GM21737 (cell line): ENCODE results near the gene OR6N1.
A peak's percentile ranks its signal among the peaks of the same experiment; 100 is the strongest.

Experiments used
- ATAC-seq: cut with Tn5 transposase; IDR thresholded peaks from one replicate; pipeline ENCODE4 v1.9.1; 2021; ENCODE audit warnings: mild to moderate bottlenecking, moderate library complexity; ENCODE audit not compliant: unreplicated experiment

Gene OR6N1, protein sequence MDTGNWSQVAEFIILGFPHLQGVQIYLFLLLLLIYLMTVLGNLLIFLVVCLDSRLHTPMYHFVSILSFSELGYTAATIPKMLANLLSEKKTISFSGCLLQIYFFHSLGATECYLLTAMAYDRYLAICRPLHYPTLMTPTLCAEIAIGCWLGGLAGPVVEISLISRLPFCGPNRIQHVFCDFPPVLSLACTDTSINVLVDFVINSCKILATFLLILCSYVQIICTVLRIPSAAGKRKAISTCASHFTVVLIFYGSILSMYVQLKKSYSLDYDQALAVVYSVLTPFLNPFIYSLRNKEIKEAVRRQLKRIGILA

DNA sequence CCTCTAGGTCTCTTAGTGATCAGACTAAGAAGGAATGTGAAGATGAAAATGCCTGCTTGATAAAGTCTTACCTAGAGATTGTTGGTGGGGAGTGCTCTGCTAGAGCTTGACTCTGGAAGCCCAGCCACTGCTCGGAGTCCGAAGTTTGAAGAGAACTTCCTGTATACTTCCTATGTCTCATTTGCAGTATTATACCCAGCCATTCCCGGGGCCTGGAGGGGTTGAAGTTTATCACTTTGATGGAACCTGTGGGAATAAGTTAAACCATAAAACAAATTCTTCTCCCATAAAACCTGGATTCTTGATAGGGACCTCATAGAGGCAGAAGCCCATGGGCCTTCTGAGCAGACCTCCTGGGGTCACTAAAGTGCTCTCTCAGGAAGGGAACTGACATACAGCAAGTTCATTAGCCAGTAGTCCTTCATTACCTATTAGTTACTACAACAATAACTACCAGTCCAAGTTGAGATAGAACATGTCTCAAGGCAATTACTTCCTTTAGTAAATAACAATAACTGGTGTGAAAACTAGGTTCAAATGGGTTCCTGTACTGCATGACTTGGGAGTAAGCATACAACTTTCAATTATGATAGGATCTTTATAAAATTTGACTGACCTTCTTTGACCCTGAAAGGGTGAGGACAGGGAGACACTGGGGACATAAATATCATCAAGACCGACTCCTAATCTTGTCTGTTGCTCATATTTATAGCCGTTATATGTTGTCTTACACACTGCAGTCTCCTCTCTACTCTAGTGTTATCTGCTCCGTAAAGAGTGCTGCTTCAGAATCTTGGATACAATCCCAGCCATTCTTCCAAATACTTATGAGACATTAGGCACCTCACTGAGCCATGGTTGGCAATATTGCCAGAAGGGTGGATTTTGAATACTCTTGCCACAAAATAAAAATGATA, at the start of gene OR6N1:
TSS of gene OR6N1 (minus strand) at position 246 of the 917 bp plus-strand sequence. CDS start 5,513 bp downstream, outside the sequence.
- ATAC-seq: no peak

DNA sequence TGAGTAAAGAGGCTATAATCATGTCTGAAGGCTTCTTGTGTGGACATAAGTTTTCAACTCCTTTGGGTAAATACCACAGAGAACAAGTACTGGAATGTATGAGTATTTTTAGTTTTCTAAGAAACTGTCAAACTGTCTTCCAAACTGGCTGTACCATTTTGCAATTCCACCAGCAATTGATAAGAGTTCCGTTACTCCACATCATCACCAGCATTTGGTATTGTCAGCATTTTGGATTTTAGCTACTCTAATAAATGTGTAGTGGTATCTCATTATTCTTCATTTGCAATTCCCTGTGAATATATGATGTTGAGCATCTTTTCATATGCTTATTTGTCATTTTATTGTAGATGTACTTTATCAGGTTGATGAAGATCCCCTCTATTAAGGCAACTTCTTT, 49.7 kb upstream of the OR6N1 start:
- ATAC-seq: no peak

DNA sequence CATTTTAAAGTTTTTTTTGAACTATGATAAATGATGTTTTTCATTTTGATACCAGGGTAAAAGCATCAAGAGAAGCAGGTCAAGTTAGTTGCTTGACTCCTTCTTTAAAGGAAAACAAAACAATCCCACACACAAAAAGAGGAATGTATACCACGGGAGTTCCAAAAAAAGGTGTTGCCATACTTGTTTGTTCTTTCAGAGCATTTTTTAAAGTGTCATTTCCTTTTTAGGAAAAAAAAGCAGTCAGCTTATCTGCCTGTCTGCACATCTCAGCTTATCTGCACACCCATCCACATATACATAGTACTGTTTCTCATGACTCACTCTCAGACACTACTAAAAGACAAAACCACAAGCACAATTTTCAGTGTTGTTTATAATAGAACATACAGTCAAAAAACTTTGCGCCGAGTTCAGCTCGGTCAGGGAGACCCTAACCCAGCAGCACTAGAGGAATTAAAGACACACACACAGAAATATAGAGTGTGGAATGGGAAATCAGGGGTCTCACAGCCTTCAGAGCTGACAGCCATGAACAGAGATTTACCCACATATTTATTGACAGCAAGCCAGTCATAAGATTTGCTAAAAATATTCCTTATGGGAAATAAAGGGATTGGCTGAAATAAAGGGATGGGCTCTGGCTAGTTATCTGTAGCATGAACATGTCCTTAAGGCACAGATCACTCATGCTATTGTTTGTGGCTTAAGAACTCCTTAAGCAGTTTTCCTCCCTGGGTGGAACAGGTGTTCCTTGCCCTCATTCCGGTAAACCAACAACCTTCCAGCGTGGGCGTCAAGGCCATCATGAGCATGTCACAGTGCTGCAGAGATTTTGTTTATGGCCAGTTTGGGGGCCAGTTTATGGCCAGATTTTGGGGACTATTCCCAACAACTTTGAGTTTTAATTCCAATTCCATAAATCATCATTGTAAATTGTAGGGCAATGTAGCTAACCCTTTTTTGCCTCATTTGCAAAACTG, 47.8 kb upstream of the OR6N1 start:
- peak; percentile 92 for ATAC-seq

DNA sequence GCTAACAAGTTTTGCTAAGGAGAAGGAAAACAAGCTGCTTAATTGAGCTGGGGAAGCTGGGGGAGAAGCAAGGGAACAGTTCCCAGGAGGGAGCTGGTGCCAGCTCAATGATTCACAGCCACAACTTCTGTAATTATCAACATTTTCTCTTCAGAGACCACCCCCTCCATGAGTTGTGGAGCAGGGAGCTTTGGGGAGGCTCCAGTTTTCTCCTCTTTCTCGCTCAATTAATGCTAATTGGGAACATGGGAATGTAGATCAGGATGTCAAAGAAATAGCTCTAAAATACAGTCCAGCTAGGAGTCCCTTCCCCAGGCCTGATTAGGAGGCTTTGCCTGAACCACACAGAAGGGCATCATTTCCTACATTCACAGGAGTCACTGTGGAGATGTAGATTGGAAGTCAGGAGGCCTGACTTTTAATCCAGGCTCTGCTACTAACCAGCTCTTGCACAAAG, 47.0 kb upstream of the OR6N1 start:
- no peak for ATAC-seq

DNA sequence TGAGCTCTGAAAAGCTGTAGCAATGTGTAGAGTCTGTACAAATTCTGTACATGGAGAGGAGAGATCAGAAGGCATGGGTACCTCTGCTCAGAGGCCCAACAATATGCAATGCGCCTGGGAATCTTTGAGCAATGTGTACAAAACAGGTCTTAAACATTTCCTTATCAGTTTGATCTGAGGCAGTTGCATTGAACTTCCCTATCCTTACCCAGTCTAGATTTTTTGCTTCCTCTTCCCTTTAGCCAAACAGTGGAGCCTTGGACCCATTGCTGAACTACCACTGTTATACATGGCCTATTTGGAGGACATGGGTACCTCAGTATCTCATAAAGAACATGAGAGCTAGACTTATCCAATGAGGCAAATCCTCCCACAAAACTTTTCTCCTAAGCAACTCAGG, 46.6 kb upstream of the OR6N1 start:
- no peak for ATAC-seq

DNA sequence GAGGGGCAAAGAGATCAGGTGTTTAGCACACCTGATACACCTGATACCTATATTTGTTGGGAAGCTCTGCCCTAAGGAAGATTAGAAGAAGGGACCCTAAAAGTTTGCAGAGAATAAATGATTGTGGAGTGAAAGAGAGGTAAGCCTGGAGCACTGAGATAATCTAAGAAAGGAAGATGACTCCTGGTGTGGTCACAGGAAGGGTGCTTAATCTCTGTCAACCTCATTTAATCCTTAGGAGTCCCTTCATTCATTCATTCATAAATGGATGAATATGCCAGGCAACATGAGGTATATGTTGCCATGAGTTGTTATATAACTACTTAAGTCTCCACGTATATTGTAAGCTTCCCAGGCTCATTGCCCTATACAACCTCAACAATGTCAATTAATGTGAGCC, 43.0 kb upstream of the OR6N1 start:
- no peak for ATAC-seq

DNA sequence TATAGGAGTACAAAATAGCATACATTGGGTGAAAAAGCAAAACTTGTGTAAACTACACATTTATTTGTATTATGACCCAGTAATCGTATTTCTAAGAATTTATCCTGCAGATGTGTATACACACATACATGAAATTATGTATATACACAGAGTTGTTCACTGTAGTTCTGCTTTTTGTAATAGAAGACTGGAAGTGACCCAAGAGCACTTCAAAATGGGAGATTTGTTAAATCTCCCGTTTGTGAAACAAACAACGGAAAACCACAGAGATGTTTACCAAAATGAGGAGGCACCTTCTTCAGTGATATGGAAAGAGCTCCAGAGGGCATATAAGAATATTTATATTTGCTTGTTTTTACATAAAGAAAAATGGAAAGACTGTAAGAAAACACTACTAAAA, 41.2 kb upstream of the OR6N1 start:
- no peak for ATAC-seq

DNA sequence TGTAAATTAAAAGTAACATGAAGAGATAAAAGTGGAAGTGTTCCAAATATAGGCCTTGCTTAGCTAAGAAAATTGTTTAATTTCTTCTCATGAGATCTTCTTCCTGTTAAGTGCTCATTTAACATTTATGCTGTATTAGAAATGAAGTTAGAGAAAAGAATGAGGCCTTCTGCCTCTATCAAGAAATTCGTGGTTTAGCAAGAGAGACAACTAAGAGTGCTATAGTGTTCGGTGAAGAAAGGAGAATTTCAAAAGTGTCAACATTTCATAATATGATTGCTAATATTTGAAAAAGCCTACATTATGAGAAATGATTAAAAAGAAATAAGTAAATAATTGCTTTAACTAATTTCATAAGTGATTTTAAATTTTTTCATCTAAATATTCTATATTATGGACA, 40.3 kb upstream of the OR6N1 start:
- ATAC-seq: no peak

DNA sequence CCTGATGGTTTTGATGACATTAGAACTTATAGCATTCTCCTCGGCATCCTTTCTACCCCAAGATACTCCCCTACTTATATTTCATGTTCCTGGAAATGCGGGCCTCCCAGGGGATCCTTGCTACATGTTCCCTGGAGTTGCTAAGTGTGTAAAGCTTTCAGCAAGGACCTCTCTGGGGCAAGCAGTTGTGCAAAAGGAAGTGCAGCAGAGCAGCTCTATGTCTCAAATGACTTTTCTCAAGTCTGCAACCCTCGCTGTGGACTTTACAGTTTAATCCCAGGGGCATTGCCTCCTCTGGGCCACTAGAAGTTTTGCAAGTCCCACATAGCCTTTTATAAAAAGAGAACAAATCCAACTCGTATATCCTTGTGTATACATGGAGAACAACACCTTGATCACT, 38.3 kb upstream of the OR6N1 start:
- ATAC-seq: no peak

DNA sequence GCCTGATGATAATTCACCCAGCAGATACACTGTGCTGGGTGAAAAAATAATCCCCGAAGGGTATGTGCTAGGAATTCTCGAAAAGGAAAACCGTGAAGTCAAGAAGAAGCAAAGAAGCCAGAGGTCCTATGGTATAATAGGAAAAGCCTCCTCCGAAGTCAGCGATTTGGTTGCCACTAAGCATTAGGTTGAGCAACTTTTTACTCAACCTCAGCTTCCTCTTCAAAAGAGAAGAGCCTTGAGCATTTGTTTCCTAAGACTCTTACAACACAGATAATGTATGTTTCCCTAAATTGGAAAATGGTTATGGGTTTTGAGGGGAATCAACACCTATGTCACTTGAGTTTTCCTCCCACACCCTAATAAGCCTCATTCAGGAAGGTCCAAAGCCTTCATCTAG, 37.9 kb upstream of the OR6N1 start:
- ATAC-seq: no peak

DNA sequence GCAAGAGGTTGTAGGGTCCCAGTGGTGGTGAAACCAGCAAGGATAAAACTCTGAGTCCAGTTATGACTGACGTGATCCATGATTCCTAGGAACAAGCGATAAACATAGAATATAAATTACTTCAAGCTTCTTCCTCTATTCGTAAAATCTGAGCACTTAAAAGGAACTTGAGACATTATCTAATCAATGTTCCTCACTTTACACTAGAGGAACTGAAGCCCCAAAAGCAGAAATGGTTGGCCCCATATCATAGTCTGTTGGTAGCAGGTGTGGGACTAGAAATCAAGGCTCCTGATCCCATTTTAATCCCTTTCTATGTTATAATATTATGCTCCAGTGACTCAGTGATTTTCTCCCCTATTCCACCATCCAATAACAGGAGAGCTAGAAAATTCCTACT, 37.3 kb upstream of the OR6N1 start:
- ATAC-seq: no peak

DNA sequence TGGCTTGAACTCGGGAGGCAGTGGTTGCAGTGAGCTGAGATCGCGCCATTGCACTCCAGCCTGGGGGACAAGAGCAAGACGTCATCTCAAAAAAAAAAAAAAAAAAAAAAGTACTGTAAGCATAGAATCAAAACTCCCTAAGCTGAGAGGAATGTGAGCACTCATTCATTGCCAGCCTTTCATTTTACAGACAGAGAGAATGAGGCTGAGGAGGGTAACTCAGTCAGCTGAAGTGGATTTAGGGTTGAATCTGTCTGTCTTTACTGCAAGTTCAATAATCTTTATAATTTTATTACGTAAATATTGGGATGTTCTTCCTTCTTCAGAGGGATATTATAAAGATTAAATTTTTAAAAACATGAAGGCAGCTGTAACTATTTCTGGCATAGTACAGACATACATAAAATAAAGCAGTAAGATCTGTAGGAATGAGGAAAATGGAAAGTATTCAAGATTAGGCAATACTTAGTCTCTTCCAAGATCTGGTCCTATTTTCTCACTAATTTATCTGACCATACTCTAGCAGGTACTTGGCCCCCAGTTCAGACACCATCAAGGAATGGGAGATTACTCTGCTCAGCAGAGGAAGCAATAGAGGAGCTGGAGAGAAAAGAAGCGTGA, 35.0 kb upstream of the OR6N1 start:
- ATAC-seq: no peak

DNA sequence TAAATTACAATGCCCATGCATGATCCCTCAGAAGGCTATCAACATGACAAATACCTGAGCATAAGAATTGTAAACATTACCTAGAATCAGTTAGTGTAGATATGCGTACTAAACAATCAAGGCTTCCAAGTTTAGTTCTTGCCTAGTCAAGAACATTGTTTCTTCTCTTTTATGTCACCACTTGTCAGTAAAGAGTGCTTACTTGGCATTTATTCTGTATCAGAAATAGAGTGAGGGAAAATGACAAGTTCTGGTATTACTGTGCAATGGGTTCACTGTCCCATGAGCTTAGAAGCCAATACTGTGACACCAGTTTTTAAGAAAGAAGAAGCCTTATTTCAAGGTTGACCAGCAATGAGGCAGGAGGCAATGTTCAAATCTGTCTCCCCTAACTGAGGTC, 31.7 kb upstream of the OR6N1 start:
- ATAC-seq: no peak

DNA sequence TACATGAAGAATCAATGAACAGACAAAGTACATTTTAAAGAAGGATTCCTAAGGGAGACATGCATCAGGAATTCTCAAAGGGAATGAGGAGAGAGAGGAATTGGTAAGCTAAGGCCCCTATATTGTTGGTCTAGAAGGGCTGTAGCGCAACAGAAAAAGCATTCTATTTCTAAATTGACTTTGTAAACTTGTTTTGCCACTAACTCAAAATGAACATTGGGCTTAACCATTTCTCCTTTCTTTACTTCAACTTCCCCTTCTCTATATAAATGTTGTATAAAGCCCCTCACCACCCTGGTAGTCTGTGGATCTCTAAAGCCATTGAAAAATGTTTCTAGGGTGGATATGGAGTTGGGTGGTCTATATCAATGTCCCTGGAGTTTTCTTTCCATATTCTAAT, 29.4 kb upstream of the OR6N1 start:
- no peak for ATAC-seq

DNA sequence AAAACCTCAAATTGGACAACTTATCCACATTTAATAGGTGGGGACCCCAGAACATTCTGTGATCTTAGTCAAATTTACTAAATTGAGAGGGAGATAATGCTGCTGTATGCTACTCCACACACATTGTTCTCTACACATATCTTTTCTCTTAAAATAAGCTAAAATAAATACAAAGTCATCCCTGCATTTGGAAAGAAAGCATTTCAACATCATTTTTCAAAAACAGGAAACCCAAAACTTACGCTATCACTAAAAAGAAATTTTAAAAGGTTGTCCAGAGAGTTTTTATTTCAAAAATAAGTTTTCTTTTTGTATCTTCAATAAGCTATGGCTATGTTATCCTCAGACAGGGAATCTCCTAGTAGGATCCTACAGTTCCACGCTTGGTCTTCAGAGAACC, 28.5 kb upstream of the OR6N1 start:
- no peak for ATAC-seq

DNA sequence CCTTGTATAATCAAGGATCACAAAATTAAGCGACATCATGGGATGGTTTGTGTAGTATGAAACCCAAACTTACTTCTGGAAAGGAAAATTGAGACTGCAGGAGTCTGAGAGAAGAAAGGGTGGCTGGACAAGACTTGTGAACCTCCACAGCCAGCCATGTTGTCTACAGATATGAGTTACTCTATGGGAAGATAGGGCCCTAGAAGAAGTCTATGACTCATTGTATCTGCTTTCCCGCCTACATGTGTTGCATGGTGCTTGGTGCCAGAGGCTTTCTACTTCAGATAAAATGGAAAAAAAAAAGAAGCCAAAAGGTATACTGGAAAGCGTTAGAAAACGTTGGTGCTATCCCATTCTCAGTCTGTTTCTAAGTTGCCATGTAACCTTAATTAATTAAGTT, 27.7 kb upstream of the OR6N1 start:
- ATAC-seq: no peak

DNA sequence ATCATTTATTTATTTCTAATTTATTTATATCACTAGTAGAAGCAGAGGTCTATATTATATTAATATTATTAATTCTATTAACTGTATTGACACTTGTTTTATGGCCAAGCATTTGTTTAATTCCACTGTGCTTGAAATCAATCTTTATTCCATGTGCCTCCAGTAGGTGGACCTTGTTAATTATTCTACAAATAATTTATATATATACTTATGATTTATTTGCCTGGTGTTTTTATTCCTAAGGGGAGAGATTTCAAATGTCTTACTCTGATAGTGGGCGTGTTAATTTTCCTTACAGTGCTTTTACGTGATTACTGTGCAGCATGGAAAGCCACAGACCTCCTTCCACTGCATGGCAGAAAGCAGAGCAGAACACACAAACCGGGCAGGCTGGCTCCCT, 26.5 kb upstream of the OR6N1 start:
- ATAC-seq: no peak

DNA sequence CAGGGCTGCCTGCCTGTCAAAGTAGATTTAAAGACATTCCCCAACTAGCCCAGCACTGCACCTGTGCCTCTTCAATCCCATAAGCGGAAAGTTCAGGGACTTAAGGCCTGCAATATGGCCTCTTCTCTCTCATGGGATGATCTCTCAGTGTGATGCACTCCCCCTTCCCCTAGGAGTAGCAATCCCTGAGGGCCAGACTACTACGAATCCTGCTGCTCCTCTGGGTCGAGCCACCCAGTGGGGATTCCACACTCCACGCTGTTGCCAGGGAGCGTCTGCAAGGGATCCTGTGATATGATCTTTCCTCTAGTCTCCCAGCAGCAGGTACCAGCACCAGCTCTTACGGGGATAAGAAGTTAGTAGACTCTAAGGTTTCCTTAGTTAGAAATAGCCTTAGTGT, 22.3 kb upstream of the OR6N1 start:
- no peak for ATAC-seq

DNA sequence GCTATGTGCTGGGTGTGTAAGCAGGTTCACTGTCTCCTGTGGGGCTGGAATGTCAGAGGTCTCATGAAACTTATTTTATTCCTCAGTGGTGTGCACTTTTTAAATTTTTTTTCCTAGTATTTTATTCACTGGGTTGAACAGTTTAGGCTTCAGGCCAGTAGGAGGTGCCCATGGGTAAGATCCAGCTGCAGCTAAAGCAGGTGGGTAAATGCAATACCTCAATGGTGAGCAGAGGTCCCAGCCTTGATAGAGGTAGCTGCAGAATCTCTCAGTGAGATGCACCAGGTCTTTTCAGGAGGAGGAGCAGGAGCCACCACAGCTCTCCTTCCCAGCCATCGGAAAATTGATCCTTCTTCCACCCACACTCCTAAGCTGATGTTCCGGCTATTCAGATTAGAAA, 21.6 kb upstream of the OR6N1 start:
- ATAC-seq: no peak

DNA sequence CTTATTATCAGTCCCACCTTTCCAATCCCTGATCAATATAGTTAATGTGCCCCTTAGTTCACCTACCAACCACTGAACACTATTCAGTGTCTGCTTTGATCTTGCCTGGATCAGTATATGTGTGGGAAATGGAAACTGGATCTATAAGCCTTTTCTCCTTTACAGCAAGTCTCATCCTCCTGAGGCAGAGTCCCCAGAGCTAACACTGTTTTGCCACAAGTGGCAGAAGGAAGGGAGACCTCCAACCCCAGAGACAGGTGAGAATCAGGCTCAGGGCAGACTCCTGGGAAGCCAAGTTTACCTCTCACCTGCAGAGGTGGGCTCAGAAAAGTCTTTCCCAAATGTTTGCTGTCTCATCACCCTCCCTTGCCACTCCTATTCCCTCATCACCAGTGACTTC, 9.1 kb upstream of the OR6N1 start, which contains the start of gene OR6N2:
TSS of gene OR6N2 (minus strand) at position 101 of the 400 bp plus-strand sequence. CDS start 3,569 bp downstream, outside the sequence.
- ATAC-seq: no peak
